ENCODE measurements around the gene PP2D1.
A peak's percentile ranks its signal among the peaks of the same experiment; 100 is the strongest.
"Not testable (repeated sequence)": the region's sequence is repeated elsewhere in the genome, so short reads cannot be mapped to it uniquely, and the experiment has no call there.

The PP2D1 gene

DNA sequence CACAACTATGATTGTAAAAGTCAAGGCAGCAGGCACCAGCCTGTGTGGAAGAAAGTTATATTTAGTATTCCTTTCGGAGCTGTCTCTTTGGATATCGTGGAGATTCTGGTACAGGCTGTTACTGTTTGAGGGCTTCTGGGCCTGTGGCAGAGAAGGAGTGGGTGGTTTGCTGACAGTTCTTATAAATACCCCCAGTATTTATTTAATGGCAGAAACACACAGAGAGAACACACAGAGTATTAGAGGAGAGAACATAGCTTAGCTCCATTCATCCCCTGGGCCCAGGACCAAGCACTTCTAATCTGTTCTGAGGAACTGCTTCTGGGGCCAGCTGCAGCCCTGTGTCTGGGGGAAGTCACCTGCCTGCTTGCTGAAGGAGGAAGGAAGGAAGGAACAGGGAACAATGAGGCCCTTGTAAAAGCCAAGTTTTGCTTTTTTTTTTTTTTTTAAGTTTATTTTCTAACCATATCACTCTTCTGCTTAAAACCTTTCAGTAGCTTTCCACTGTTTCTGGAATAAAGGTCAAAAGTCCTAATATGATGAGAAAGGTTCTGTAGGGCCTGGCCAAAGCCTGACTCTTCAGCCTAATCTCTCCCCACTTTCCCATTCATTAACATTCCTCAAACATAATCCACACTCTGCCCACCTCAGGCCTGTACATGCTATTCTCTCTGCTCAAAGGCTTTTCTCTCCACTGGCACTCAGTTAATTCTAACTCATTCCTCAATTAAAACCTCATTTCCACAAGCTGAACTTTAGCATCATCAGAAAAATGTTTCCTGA, 11.8 kb upstream of the PP2D1 start:
- Mint-ChIP-seq H3K27ac (peak overlapping the region in 1 of 2 donors; percentile 59), H3K27me3 (no peaks in the 10 kb centered on the region), H3K9me3 (no peaks in the 10 kb centered on the region), H3K4me1 (no peaks in the 10 kb centered on the region), H3K4me3 (no peak overlapping the region)
- ATAC-seq (no peak), DNase-seq (no peak)

DNA sequence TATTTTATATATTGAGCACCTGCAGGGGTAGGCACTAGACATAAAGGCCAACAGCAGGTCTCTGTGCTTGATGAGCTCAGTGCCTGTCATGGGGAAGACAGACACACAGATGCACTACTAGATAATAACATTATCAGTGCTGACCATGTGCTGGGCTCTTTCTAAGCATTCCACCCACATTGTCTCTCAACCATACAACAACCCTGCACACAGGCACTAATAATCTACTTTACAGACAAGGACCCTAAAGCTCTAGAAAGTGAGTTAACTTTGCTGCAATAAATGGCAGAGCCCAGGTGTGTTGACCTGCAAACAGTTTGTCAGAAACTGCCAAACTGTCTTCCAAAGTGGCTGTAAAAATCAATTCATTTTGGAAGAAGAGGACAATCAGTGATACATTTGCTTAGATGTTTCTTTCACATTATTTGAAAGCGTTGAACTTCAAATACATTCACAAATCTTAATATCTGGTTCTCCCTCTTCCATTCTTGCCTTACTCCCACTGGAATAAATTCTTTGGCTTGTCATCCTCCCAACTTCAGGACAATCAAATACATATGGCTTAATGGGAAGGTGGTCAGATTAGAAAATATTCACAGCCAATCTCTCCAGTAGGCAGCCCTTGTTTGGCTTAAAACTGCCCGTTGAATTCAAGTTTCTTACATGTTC, 11.0 kb upstream of the PP2D1 start:
- Mint-ChIP-seq H3K9me3 (no peaks in the 10 kb centered on the region), H3K27me3 (no peaks in the 10 kb centered on the region), H3K4me3 (no peak overlapping the region), H3K4me1 (no peaks in the 10 kb centered on the region), H3K27ac (no peak overlapping the region)
- no peak for DNase-seq
- ATAC-seq: no peak

DNA sequence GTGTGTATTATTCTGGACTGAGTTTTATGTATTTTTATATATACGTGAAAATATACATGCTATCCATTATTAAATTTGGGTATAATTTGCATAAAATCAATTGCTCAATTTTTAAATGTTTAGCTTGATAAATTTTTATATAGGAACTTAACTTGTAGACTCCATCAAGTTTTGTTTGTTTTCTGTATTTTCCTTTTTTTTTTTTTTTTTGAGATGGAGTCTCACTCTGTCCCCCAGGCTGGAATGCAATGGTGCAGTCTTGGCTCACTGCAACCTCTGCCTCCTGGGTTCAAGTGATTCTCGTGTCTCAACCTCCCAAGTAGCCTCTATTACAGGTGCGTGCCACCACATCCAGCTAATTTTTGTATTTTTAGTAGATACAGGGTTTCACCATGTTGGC, 4.0 kb upstream of the PP2D1 start:
- H3K4me3 Mint-ChIP-seq, H3K27me3 Mint-ChIP-seq, H3K9me3 Mint-ChIP-seq, DNase-seq, H3K4me1 Mint-ChIP-seq, ATAC-seq, H3K27ac Mint-ChIP-seq: not testable (repeated sequence)

DNA sequence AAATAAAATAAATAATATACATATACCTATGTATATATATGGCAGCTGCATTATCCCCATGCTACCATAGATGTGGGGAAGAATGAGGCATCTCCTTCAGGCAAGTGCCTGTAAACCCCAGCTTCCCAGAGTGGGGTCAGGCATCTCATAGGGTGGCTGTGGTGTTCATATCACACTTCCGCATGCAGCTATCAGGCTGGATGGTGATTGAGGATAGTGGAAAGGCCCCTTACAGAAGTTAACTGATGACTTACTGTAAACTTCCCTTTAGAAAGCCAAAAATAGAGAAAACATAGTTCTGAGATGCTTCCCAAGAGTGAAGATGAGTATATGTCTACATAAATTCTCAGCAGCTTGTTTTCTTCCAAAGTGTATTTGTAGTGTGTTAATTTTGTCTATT, 3.5 kb upstream of the PP2D1 start:
- ATAC-seq (no peak), DNase-seq (no peak)
- Mint-ChIP-seq H3K27ac (no peak overlapping the region), H3K4me3 (no peak overlapping the region), H3K27me3 (no peaks in the 10 kb centered on the region), H3K9me3 (no peaks in the 10 kb centered on the region), H3K4me1 (no peaks in the 10 kb centered on the region)

DNA sequence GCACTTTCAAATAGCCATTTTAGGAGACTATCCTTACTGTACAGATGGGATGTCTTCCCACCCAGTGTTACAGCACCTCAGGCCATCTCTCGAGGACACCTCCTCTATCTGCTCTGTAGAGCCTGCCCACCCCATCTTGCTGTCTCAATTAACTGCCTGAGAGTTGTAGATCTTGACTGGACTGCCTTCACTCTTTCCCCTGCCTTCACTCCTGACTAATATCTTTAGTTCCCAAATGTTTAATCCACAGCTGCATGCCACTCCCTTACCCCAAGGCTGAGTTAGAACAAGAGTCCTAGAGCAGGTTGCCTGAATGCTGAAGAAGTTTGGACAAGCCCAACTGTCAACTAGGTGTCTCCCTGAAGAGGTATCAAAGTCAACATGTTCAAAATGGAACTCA, 1.3 kb upstream of the PP2D1 start:
- Mint-ChIP-seq H3K9me3 (no peaks in the 10 kb centered on the region), H3K4me1 (no peaks in the 10 kb centered on the region)
- DNase-seq: no peak

DNA sequence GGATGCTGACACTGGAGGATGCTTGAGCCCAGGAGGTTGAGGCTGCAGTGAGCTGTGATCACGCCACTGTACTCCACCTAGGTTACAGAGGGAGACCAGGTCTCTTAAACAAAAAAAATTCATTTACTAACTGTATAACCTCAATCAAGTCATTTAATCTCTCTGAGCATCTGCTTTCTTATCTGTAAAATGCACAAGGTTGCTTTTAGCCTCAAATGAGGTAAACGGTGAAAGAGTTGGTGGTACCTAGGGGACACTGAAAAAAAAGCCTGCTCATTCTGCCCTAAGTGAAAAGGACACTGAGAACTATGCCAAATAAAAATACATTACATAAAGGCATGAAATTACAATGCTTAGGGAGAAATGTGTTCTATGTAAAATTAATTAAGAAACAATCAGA, 3.4 kb downstream of the PP2D1 start:
- no peak overlapping the region for H3K4me3 Mint-ChIP-seq
- H3K9me3 Mint-ChIP-seq: no peaks in the 10 kb centered on the region
- H3K27me3 Mint-ChIP-seq: no peaks in the 10 kb centered on the region

More for the DNA sequence above, 1.3 kb upstream of the PP2D1 start:
- Mint-ChIP-seq H3K4me3 (no peak overlapping the region), H3K27me3 (no peaks in the 10 kb centered on the region), H3K27ac (no peak overlapping the region)
- ATAC-seq: no peak

DNA sequence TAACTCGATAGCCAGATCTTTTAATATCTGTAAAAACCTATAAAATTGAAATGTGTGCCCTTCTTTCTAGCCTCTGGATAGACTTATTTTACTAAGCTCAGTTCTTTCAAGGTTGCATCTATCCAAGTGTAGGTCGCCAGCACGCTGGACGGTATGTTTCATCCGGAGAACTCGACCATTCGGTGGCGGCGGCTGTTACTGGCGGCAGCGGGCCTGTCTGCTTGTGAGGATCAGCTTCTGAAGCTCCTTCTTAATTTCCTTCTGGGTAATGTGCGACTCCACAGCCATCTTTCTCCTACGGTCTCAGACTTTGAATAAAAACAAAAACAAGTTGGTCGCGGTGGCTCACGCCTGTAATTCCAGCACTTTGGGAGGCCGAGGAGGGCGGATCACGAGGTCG, 4.1 kb downstream of the PP2D1 start:
- no peaks in the 10 kb centered on the region for H3K9me3 Mint-ChIP-seq
- DNase-seq: no peak

More for the DNA sequence above, 3.4 kb downstream of the PP2D1 start:
- Mint-ChIP-seq H3K27ac (no peak overlapping the region), H3K4me1 (no peaks in the 10 kb centered on the region)
- DNase-seq (no peak), ATAC-seq (no peak)

DNA sequence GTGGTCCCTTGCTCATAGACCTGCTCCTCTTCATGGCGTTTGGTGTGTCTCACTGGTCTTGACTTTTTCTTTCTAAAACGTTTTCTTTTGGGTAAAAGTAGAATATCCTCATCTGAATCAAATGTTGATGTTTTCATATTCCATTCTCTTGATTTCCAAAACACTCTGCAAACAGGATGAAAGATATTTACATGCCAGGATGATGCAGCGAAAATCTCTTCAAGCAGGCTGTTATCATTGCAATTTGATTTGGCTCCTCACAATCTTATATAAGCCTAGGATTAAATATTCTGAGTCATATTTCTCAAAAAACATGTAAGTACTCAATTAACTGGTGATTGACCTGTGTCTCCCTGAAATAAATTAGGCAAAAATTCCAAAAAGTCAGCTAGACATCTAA, 10.1 kb downstream of the PP2D1 start:
- H3K9me3 Mint-ChIP-seq: no peaks in the 10 kb centered on the region
- no peaks in the 10 kb centered on the region for H3K4me1 Mint-ChIP-seq
- no peak overlapping the region for H3K27ac Mint-ChIP-seq
- DNase-seq (no peak), ATAC-seq (no peak)
- H3K27me3 Mint-ChIP-seq: no peaks in the 10 kb centered on the region
- H3K4me3 Mint-ChIP-seq: no peak overlapping the region

More for the DNA sequence above, 4.1 kb downstream of the PP2D1 start:
- ATAC-seq: no peak
- Mint-ChIP-seq H3K4me1 (no peaks in the 10 kb centered on the region), H3K27ac (no peak overlapping the region), H3K27me3 (no peaks in the 10 kb centered on the region), H3K4me3 (no peak overlapping the region)

DNA sequence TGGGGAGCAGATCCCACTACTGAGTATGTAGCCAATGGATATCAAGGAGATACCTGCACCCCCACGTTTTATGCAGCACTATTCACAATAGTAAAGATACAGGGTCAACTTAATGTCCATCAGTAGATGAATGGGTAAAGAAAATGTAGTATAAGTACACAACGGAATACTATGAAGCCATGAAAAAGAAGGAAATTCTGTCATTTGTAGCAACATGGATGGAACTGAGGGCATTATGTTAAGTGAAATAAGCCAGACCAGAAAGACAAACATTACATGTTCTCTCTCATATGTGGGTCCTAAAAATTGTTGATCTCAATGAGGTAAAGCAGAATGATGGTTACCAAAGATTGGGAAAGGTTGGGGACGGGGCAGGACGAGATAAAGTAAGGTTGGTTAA, 14.6 kb downstream of the PP2D1 start:
- ATAC-seq (no peak), DNase-seq (no peak)
- no peak overlapping the region for H3K27ac Mint-ChIP-seq
- no peaks in the 10 kb centered on the region for H3K27me3 Mint-ChIP-seq
- no peak overlapping the region for H3K4me3 Mint-ChIP-seq
- no peaks in the 10 kb centered on the region for H3K4me1 Mint-ChIP-seq
- H3K9me3 Mint-ChIP-seq: no peaks in the 10 kb centered on the region

DNA sequence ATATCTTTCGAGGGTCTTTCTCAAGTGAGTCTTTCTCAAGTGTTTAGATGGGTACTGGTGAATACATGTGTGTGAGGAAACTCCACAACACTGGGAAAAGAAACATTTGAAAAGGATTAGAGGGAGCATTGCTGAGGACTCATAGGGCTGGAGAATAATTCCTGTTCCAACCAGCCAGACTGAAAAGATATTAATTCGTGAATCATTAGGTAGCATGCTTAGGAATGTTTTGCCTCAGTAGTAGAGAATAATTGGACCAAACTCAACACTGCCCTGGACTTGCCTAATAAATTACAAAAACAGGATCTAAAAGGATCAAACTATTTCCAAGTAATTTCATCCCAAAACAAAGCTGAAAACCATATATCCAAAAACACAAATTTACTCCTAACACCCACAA, 17.3 kb downstream of the PP2D1 start:
- no peaks in the 10 kb centered on the region for H3K9me3 Mint-ChIP-seq

DNA sequence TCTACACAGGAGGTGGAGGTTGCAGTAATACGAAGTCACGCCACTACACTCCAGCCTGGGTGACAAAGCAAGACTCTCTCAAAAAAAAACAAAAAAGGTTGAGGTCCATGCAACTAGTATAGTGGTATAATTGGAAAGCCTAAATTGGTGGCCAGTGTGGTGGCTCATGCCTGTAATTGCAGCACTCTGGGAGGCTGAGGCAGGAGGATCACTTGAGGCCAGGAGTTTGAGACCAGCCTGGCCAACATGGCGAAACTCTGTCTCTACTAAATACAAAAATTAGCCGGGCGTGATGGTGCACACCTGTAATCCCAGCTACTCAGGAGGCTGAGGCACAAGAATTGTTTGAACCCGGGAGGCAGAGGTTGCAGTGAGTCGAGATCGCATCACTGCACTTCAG, 23.2 kb downstream of the PP2D1 start:
- not testable (repeated sequence) for DNase-seq, H3K4me1 Mint-ChIP-seq, ATAC-seq, H3K27me3 Mint-ChIP-seq, H3K27ac Mint-ChIP-seq, H3K4me3 Mint-ChIP-seq, H3K9me3 Mint-ChIP-seq

More for the DNA sequence above, 17.3 kb downstream of the PP2D1 start:
- H3K4me3 Mint-ChIP-seq: no peak overlapping the region
- H3K27ac Mint-ChIP-seq: no peak overlapping the region
- DNase-seq: no peak
- no peaks in the 10 kb centered on the region for H3K4me1 Mint-ChIP-seq
- H3K27me3 Mint-ChIP-seq: no peaks in the 10 kb centered on the region
- no peak for ATAC-seq

DNA sequence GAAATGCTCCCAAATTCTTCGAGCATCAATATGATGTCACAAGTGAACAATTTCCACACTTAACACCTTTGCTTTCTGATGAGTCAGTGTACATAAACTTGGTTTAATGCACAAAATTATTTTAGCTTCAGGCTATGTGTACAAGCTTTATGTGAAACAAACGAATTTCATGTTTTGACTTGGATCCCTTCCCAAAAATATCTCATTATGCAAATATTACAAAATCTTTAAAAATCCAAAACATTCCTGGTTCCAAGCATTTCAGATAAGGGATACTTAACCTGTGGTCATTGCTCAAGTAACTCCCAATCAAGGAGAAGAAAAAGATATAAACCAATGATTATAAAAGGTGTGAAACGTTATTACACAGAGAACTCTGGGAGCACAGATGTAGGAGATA, 40.0 kb downstream of the PP2D1 start:
- no peak overlapping the region for H3K4me3 Mint-ChIP-seq
- no peaks in the 10 kb centered on the region for H3K27me3 Mint-ChIP-seq
- no peaks in the 10 kb centered on the region for H3K9me3 Mint-ChIP-seq
- DNase-seq: no peak
- ATAC-seq: no peak
- no peak overlapping the region for H3K27ac Mint-ChIP-seq
- H3K4me1 Mint-ChIP-seq: peaks cover 16% of the 10 kb centered on the region

DNA sequence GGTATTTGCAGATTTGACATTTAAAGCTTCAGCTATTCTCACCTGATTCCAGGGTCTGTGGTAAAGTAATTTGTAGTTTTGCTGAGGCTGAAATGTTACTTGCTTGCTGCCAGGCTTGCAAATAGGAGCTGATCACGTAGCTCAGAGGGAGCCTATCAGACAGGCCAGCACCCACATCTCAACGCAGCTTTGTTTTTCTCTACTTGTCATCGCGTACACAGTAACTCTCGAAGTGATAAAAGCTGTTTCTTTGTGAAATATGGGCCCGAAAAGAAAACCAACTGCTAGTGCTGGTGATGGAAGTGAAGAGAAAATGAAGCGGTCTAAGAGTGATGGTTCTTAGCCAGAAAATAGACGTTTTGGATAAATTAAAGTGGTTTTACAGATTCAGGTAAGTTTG, 41.7 kb downstream of the PP2D1 start:
- DNase-seq (no peak), ATAC-seq (no peak)
- Mint-ChIP-seq H3K27me3 (no peaks in the 10 kb centered on the region), H3K9me3 (no peaks in the 10 kb centered on the region), H3K4me1 (peaks cover 26% of the 10 kb centered on the region), H3K4me3 (no peak overlapping the region), H3K27ac (no peak overlapping the region)

DNA sequence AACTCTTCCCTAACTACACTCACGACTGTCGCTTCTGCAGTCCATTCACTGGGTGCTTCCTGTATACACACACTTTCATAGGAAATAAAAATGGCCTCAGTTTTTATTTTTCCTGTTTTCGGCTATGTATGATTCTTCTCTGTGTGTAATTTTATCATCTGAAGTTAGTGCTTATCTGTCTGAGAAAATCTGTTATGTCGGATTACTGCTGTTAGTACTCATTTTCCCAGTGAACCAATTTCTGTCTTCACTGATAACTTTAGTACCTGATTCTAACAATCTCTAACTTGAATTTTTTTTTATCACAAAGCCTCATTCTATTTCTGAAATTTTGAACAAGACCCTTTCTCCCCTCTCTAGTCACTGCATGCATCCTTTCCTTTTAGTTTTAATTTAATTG, 44.3 kb downstream of the PP2D1 start:
- no peaks in the 10 kb centered on the region for H3K9me3 Mint-ChIP-seq
- H3K4me1 Mint-ChIP-seq: peaks cover 26% of the 10 kb centered on the region
- H3K4me3 Mint-ChIP-seq: no peak overlapping the region
- DNase-seq: no peak
- H3K27me3 Mint-ChIP-seq: no peaks in the 10 kb centered on the region
- ATAC-seq: no peak
- no peak overlapping the region for H3K27ac Mint-ChIP-seq

DNA sequence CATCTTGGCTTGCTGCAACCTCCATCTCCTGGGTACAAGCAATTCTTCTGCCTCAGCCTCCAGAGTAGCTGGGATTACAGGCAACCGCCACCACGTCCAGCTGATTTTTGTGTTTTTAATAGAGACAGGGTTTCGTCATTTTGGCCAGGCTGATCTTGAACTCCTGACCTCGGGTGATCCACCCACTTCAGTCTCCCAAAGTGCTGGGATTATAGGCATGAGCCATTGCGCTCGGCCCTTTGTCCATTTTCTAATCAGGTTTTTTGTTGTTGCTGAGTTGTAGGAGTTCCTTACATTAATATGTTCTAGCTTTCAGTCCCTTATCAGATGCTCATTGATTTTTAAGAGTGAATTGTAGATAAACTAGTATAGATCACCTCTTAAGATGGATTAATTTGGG, 44.9 kb downstream of the PP2D1 start:
- H3K27me3 Mint-ChIP-seq: no peaks in the 10 kb centered on the region
- H3K4me1 Mint-ChIP-seq: peaks cover 31% of the 10 kb centered on the region
- ATAC-seq (no peak), DNase-seq (no peak)
- no peaks in the 10 kb centered on the region for H3K9me3 Mint-ChIP-seq
- H3K4me3 Mint-ChIP-seq: no peak overlapping the region
- H3K27ac Mint-ChIP-seq: no peak overlapping the region

DNA sequence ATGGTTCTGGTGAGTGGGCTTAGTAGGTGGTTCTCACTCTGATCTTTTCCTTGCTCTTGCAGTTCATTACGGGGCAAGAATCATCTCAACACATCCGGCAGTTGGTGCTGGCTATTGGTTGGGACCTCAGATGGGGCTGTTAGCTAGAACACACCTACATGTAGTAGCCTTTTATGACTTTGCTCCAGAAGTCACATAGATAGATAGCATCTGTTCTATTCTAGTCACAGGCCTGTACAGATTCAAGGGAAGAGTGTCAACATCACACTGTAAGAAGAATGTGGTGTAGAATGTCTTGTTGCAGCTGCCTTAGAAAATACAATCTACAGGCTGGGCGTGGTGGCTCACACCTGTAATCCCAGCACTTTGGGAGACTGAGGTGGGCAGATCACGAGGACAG, 50.1 kb downstream of the PP2D1 start:
- no peak for ATAC-seq
- Mint-ChIP-seq H3K27me3 (no peaks in the 10 kb centered on the region), H3K27ac (peak overlapping the region in 1 of 2 donors; percentile 29), H3K4me1 (peaks cover 54% of the 10 kb centered on the region), H3K4me3 (no peak overlapping the region), H3K9me3 (no peaks in the 10 kb centered on the region)
- DNase-seq: no peak

DNA sequence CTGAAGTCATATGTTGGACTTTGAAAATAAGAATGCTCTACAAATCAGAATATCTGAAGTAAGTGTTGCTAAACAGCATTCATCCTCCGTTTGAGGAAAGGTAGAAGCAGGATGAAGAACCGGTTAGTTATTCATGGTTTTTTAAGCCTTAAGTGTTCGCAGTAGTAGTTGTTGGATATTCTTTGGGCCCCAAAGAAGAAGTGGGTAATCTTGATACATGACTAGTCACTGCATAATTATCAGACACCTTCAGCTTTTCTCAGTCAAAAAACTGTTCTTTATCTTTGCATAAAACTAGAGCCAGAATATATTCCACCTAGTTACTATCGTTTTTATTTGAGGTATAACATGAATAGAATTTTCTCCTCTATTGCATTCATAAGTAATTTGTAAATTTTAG, 51.4 kb downstream of the PP2D1 start:
- DNase-seq (no peak), ATAC-seq (no peak)
- Mint-ChIP-seq H3K4me1 (peaks cover 47% of the 10 kb centered on the region), H3K9me3 (no peaks in the 10 kb centered on the region), H3K27me3 (no peaks in the 10 kb centered on the region), H3K4me3 (no peak overlapping the region), H3K27ac (no peak overlapping the region)

Data from stimulated activated naive CD8-positive, alpha-beta T cell treated with anti-CD3 and anti-CD28 coated beads, Interleukin-15, amount 100 ng/mL, for 72 hours (primary cell).